GM18502 (cell line): ENCODE data around the gene GLT1D1.

Experiments
- ATAC-seq: cut with Tn5 transposase; IDR thresholded peaks from one replicate; pipeline ENCODE4 v1.9.1; 2021; ENCODE audit warnings: mild to moderate bottlenecking; ENCODE audit not compliant: unreplicated experiment, poor library complexity

Gene GLT1D1

DNA sequence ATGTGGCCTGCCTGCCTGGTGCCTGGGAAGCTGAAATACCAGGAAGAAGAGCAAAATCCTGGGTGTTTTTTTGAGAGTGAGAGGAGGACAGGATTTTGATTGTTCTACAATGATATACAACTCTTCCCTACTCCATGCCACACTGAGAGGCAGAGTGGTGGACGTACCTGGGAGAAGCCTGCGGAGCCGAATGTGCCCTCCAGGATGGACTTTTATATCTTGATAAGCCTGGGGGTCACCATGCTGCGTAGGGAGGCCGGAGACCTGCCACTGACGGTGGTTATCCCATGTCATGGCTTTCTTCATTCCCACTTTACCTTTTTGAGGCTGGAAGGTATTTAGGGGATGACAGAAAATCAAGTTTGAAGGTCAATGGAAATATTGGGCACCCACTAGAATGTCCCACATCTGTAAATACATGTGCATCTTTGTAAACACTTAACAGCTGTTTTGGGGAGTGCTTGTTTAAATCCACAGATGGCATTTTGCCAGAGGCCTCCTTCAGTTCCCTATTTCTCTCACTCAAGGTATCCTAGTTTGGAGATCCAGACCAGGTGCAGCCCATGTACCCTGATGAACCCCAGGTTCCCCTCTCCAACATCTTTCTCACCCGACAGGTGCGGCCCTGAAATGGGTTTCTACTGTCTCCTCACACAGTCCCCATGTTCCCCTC is 1.1 kb upstream of the GLT1D1 start:
- ATAC-seq = no peak

DNA sequence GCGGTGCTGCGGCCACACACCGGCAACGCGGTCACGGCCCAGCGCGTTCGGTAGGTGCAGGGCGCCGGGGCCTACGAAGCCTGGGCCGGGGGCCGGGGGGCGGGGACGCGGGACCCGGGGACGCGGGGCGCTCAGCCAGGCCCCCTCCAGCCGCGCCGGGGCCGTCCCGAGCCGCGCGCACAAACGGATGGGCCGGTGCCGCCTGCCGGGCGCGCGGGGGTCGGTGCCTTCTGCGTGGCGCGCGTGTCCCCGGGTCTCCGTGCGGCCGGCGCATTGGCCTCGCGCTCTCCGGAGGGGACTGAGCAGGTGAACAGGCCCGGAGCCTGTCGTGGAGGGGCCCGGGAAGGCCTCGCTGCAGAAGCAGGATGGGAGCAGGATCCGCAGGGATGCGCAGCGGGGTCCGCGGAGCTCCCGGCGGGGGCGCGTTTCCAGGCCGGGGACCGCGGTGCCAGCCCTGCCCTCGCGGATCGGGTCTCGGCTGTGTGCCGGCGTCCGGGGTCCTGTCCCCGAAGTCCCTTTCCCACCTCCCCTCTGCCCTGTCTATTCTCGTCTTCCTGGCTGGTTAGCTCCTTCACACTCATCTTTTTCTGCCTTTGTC is 421 bp downstream of the GLT1D1 start:
- ATAC-seq = peak; percentile 52

DNA sequence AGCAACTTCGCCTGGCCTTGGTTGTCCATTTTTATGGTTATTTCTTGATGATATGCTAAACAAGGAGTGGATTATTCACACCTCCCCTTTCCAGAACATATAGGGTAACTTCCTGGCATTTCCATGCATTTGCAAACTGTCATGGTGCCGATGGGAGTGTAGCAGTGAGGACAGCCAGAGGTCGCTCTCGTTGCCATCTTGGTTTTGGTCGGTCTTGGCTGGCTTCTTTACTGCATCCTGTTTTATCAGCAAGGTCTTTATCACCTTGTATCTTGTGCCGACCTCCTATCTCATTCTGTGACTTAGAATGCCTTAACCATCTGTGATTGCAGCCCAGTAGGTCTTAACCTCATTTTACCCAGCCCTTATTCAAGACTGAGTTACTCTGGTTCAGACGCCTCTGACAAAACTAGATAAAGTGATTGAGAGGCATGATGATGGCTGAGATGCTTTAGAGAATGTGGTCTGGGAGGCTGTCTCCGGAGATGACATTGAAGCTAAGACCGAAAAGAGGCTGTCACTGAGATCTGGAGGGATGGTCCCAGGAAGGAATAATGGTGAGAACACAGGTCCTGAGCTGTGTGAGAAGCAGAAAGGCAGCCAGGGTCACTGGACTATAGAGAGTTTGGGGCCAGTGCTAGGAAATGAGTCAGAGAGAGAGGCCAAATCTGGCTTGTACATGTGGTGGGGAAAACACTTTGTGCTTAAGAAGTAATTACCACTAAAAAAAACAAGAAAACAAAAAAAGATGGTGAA is 2.9 kb downstream of the GLT1D1 start:
- ATAC-seq = no peak

DNA sequence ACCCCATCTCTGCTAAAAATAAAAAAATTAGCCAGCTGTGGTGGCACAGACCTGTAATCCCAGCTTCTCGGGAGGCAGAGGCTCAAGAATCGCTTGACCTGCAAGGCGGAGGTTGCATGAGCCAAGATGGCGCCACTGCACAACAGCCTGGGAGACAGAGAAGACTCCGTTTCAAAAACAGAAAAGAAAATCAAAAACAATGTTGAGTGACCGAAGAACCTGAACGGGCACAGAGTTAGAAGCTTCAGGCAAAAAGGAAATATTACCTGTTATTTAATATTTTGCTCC is 3.5 kb downstream of the GLT1D1 start:
- no peak for ATAC-seq

DNA sequence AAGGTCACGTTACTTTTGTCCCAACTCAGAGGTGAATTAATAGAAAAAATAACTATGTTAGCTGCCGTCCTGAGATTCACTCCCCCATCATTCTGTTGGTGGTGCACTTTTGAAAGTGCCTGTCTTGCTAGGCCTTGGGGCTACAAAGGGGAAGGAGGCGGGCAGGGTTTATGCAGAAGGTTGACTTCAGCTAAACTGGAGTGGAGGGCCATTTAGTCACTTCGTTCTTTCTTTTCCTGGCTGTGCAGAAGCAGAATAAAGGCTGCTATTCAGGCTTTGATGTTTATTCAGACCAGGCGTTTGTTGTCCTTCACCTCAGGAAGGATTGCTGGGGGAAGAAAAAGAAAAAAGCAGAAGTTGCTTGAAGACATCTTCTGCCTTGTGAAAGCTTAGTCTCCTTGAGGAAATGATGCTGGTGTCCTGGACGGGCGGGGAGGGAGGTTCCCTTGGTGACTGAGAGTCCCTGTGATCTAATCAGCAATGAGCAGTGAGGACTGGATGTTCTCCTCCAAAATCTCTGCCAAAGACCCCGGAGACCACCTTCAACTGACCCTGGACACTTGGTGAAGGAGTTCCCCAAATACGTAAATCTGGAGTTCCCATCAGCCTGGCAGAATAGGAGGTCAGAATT is 4.0 kb downstream of the GLT1D1 start:
- no peak for ATAC-seq

DNA sequence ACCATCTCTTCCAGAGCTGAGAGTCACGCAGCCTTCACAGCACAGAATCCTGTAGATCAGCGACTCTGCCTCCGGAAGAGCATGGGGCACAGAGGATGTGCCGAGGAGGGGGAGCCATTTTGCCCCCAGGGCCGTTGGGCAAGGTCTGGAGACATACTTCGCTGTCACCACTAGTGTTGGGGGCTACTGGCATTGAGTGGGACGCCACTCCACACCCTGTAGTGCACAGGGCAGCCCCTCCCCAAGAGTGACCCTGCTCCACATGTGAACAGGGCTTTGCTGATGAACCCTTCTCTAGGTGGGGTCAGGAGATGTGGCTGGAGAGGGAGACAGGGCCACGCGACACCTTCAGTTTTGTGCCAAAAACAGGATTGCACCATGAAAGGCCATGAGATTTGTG is 6.0 kb downstream of the GLT1D1 start:
- ATAC-seq = no peak

DNA sequence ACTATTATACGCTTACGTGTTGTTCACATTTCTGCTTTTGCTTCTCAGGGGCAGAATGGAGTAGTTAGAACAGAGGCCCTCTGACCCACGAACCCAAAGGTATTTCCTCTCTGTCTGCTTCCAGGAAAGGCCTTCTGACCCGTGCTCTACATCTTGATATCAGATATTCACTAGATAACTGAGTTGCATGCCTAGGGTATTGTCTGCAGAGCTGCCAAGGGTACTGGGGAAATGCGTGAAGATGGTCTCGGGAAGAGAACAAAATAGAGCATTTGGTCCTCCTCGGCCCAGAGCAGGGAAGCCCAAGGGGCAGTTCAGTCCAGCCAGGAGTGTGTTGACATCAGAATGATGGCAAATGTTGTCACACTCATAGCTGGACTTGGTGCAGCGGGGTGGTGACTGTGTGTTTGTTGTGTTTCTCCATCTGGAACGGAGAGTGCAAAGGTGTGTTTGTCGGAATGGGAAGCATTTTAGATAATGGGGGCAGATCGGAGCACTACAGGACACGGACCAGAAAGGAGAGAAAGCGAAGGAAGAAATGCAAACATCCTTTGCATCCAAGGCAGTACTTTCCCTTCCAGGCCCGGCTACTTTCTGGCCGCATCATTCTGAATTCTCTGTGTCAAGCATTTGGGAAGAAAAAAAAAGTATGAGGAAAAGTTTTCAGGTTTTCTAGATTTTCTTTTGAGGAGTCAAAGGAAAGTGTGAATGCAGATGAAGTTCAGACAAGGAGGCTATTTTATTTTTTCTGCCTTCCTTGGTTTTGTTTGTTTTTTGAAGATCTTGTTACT is 8.1 kb downstream of the GLT1D1 start:
- no peak for ATAC-seq

DNA sequence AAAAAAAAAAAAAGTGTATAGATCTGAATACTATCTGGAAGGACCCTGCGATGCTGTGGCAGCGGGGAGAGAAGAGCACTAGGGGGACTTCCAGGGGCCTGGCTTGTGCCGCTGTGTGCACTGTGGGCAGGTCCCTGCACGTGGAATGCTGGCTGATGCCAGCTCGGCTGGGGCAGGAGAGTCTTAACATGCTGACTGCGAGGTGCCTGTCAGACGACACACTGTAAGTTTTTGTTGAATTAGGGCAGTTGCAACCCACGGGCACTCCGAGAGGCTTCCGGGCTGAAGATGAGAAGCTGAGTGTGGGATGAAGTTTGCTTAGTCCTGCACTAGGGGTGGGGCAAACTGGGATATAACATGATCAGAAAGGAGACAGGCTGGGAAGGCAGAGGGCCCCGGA is 10.7 kb downstream of the GLT1D1 start:
- no peak for ATAC-seq

DNA sequence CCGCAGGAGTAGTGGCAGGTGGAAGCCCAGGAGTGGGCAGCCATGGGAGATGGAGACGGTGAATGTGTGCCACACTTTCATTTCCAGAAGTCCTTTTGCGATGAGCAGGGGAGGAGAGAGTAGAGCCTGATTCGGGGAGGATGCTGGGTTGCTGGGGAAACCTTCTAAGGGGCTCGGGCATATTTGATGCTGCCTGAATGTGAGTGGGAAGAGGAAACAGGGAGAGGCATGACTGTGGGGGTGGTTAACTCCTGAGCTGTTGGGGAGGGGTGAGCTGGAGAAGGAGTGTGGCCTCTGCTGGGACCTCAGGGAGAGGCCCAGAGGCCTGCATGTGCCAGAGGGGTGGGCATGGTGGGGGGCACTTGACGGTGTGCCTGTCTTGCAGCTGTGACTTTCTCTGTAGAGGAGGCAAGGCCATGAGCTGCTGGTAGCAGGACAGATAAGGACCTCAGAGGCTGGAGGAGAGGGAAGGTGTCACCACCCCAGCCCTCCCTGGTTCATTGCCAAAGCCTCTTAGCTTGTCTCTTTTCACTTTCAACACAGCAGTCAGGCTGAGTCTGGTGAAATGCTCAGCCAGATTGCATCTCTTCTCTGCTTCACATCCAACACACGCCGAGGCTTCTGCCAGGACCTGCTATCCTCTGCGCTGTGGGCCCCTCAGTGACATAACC is 11.4 kb downstream of the GLT1D1 start:
- no peak for ATAC-seq

DNA sequence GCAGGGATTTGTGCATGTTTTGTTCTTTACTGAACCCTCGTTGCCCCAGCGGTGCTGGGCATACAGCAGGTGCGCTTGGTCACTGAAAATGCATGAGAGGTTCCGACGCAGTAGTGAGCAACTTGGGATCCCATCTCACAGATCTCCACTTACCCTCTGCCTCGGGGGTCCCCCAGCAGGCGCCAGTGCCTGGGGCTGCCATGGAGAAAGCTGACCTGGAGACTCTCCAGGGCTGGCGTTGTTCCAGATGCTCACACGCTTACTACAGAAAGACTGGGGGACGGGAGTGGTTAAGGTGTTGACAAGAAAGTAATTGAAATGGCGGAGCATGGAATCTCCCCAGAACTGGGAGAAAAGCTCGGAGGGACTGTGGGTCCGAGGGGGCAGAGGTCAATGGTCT is 14.2 kb downstream of the GLT1D1 start:
- ATAC-seq = no peak

DNA sequence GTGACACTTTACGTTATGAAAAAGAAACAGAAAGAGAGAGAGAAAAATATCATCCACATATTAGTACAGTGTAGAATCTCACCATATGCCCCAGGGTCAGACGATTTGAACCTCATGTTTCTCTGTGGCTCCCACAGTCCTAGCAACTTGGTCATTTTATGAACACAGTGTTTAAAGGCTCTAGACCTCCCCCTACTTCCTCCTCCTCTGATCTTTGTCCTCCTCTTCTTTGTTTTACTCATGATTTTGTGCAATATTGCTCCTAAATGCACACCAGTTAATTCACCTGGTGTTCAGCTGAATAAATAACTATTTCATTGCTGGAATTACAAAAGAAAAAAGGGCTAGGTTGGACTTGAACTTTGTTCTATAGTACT is 18.2 kb downstream of the GLT1D1 start:
- ATAC-seq = no peak

DNA sequence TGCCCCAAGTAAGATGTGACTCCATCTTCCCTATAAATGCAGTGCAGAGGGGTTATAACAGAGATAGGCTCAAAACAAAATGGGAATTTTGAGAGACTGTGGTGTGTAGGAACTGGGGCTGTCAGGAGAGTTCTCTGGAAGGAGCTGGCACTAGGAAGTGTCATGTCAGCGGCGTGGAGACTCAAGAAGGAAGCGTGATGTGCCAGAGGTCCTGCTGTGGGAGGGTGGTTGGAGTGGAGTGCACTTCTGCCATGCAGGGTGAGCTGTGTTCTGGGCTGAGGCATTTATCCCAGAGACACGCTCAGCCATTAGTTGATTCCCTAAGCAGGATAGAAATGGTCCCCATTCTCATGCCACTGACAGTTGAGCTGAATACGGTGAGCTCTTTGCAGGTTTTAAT is 19.0 kb downstream of the GLT1D1 start:
- ATAC-seq = no peak

DNA sequence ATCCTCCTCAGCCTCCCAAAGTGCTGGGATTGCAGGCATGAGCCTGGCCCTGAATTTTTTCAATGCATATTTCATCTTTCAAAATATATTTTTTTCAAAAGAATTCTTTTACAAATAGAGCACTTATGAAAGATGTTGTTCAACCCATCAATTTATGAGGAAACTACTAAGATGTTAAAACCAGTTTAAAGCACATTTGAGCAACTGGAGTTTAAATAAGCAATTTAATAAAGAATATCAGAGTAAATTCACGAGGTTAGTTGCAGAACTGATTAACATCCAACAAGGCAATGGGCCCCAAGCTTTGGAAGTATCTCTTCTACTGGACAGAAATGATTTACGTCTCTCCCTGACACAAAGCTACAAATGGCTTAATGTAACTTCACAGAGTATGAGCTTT is 23.3 kb downstream of the GLT1D1 start:
- no peak for ATAC-seq

DNA sequence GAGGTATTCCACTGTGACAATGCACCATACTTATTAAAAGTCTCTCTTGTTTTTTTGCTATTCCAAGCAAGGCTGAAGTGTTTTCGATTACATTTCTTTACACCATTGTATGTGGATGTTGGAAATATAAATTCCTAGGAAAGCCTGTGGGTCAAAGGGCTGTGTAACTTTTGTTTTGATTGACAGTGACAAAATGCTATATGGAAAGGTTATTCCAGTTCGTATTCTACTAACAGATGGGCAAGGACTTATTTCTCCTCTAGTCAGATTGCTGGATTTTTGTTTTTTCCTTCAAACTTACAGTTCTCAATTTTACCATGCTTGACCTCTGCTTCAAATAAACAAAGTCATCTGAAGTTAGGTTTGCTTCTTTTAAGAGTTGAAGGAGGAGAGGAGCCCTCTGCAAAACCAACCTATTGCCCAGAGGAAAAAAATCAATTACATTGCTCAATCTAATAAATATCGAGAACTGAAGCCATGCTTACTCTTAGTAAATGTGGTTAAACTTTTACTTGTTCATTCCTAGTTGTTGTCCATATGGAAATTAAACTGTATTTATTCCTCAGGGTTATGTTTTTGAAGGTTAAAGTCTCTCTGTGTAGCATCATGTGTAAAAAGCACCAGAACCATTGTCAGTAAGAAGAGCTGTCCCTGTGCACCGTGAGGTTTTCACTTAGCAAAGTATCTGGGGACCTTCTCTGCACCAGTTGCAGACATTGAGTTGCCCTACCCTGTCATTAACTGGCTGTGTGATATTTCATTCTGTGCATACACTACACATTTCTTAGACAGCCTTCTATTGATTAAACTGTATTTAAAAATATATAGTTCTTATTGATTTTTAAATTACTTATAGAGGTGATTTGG is 26.9 kb downstream of the GLT1D1 start:
- ATAC-seq = no peak

DNA sequence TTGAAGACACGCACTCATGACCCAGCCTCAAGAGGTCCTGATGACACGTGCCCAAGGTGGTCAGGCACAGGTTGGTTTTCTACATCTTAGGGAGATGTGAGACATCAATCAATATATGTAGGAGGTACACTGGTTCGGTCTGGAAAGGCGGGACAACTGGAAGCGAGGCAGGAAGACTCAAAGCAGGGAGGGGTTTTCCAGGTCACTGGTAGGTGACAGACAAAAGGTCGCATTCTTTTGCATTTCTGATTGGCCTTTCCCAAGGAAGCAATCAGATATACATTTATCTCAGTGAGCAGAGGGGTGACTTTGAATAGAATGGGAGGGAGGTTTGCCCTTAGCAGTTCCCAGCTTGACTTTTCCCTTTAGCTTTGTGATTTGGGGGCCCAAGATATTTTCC is 38.6 kb downstream of the GLT1D1 start:
- no peak for ATAC-seq

DNA sequence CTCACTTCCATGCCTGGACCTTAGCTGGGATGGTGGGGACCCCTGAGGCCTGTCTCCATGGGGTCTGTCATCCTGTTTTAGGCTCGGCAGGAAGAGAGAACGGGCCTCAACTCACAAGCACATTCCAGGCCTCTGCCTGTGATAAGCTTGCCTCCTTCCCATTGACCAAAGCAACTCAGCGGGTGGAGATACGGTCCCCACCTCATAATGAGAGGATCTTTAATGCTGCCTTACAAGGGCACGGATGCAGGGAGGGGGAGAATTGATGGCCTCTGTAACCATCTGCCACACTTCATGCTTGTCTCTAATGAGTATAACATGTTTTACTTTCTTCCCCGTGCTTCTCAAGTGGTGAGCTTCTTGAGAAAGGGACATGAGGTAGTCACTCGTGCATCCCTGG is 50.0 kb downstream of the GLT1D1 start:
- no peak for ATAC-seq

DNA sequence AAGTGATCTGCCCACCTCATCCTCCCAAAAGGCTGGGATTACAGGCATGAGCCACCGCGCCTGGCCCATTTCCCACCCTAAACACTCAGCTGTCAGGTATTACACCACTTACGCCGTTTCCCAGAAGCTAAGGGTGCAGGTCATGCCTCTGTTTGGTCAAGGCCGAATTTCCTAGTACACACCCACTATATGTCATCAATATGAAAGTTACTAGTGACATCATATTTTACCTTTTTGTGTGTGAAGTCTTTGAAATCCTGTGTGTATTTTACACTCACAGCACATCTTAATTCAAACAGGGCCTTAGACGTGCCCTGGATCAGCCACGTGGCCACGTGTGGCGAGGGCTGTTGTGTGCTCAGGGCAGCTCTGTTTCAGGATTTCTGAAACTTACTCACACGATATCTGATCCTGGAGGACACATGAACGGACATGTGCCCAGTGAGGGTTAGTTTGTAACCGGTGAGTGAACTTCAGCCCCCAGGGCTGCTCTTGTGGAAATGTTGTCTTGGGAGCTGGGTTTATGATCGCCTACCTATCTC is 51.8 kb downstream of the GLT1D1 start:
- no peak for ATAC-seq

DNA sequence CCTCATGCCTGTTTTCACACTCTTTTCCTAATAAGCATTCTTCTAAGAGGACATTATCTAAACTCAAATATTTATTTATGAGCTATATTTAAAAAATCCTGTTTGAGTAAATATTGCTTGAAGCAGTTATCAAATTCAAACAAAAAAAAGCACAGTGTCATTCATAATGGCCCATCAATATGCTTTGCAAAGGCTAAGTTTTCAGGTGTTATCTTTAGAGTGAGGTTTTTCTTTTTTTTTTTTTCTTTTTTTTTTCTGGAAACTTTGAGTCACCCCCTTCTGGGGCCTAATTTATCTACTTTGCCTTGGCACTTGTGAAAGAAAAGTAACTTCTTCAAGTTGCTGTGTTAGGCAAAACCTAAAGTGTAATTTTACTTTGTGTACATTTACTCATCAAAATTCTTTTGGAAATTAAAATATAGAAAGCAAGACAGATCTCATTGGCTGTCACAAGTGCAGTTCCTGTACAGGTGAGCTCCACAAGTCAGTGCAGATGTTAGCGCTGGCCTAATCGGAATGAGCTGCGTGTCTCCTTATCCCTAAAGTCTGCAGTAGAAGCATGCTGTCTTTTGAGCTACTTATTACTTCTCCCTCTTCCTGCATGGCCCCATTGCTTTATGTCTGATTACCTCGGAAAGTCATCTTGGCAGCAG is 53.3 kb downstream of the GLT1D1 start:
- no peak for ATAC-seq

DNA sequence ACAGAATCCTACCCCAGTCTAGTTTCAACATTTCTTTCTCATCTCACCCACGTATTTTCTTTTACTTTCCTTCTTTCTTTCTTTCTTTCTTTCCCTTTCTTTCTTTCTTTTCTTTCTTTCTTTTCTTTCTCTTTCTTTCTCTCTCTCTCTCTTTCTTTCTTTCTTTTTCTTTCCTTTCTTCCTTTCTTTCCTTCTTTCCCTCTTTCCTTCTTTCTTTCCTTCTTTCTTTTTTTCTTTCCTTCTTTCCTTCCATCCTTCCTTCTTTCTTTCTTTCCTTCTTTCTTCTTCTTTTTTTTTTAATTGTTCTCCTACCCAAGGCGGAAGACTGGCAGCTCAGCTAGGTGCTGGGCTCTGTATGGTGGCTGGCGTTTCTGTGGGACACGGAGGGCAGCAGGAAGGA is 55.0 kb downstream of the GLT1D1 start:
- no peak for ATAC-seq
